NCI-H526 (cell line): ENCODE data around the gene SHROOM4.
A peak's percentile ranks its signal among the peaks of the same experiment; 100 is the strongest.

Source experiments
- DNase-seq, 2 experiments: peaks; one replicate each; lab custom pipeline; 2025; lab: John Stamatoyannopoulos, UW

SHROOM4 gene

GRCh38 chrX:50813843-50814661 lies at the start of gene SHROOM4:
TSS of gene SHROOM4 (minus strand) at chrX:50814194. CDS start at chrX:50814018, 176 bp downstream.
- peak in 1 of 2 experiments; percentile 3 for DNase-seq

DNA sequence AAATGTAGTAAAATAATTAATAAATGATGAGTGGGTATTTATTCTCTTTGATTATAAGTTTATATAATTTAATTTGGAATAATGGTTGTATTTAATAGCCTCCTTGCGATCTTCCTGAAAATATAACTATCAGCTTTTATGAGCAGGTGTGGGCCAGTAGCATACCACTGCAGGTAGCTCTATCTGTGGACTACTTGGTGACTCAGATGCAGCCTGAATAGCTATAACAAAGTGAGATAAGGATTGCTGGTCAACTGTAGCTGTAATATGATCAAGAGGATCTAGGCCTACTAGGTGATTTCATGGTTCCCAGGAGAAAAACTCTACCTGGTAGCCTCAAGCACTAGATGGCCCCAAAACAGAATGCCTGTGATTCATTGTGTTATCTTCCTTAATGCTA lies 49.5 kb upstream of the SHROOM4 start:
- no peak for DNase-seq

DNA sequence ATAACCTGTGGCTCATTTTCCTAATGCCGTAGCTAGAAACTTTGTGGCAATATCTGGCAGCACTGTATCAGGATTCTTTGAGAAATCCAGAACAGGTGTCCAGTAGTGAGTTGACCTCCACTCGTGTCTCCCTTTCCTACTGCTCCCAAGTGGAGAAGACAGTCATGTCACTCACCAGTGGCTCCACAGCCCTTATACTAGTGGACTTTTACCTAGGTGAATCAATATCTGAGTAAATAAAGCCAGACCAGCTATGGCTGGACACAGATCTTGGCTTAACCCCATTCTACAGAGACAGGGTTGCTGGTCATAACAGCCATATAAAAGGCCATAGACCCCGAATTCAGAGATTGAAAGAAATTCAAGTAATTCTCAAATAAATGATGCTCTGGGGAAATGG lies 46.5 kb upstream of the SHROOM4 start:
- DNase-seq, result no peak

- DNase-seq, result no peak
Observed at GRCh38 chrX:50858548-50858947, 44.6 kb upstream of the SHROOM4 start.

GRCh38 chrX:50853399-50853798 lies 39.4 kb upstream of the SHROOM4 start:
- no peak for DNase-seq

DNA sequence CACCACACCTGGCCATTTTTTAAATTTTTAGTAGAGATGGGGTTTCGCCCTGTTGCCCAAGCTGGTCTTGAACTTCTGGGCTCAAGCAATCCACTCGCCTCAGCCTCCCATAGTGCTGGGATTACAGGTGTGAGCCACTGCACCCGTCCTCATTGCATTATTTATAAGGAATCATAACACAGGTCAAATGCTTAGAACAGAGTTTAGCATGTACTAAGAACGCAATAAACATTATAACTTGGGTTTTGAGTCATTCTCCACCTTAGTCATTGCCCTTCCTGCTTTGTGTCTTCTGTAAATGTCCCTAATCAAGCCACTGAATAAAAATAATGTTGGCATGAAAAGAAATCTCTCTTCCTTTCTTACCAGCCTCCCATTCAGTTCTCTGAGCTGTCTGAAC lies 38.5 kb upstream of the SHROOM4 start:
- DNase-seq, result no peak

DNA sequence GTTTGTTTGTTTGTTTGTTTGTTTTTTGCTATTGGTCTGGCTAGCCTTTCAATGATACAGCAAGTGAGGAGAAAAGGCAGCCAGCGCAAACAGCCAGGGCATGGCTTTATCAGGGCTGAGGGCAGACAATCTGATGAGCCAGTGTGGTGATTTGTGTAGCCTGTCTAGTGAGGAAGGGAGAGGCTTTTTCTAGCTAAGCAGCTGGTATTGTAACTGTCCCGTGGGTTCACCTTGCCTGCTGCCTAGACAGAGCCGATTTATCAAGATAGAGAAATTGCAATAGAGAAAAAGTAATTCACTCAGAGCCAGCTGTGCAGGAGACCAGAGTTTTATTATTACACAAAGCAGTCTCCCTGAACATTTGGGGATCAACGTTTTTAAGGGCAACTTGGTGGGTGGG lies 28.2 kb upstream of the SHROOM4 start:
- no peak for DNase-seq

DNA sequence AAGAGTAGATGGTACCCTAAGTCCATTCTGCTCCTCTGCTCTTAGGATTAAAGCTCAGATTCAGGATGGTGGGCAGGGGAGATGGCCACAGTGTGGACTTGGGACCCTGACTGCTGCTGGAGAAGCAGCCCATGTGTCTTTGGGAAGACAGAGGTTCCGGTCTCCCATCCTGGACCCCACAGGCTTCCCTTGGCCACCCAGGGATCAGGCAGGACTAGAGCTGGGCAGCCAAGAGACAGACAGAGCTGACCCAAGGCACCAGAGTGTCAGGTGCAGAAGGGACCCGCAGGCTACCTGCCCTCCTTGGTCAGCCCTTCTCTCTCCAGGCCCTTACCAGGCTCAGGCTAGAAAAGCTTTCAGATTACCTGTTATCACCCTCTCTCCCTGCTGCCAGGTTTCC lies 25.7 kb upstream of the SHROOM4 start:
- DNase-seq, result no peak

DNA sequence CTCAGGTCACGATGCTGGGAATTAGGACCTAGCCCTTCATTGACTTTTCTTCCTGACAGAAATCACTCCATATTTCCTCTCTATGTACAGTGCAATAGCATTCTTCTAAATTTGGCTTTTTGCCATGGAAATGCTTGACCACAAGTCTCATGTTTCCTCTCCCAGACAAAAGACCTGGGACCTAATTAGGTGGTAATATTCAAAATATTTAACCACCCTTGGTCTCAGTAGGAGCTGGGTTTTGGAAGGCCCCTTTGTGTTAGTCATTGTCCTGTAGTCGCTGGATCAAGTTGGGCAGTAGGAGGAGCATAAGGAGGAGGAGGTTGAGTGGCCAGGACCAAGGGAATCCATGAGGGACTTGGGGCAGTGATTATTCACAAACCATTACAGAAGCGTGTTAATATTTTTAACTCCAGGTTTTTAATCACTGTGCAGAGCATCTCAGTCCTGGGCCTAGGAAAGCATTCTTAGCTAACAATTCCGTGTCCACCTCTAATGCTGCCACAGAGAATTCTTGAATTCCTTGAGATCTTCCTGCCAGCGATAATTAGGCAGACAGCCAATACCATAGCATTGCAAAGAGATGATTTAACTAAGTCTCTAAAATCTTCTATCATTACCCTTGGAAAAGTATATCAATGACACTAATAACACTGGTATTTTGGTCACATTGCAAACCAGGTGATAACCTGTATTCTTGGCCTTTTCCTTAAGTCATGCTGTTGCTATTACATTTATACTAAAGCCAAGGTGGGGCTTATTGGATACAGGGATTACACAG lies 25.0 kb upstream of the SHROOM4 start:
- no peak for DNase-seq

DNA sequence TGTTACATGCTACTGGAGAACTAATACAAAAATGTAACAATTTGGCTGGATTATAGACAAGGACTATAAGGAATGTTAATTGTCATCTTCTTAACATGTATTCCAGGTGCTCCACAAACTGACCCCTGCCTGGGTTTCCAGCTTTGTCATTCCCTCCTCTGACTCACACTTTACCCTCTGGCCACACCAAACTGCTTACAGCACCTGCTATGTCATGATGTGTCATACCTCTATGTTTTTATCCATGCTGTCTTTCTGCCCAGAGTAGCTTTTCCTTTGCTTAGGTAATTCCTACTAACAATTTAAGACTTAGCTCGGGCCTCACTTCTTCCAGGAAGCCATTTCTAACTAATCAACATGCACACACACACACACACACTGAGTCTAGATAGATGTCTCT lies 14.0 kb upstream of the SHROOM4 start:
- no peak for DNase-seq

- no peak for DNase-seq
Observed at GRCh38 chrX:50825825-50826224, 11.8 kb upstream of the SHROOM4 start.

DNA sequence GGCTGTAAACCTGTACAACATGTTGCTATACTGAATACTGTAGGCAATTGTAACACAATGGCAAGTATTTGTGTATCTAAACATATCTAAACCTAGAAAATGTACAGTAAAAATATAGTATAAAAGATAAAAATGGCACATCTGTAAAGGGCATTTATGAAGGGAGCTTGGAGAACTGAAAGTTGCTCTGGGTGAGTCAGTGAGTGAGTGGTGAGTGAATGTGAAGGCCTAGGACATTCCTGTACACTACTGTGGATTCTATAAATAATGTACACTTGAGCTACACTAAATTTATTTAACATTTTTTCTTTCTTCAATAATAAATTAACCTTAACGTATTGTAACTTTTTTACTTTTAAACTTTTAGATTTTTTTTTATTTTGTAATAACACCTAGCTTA lies 5.0 kb upstream of the SHROOM4 start:
- DNase-seq, result no peak

DNA sequence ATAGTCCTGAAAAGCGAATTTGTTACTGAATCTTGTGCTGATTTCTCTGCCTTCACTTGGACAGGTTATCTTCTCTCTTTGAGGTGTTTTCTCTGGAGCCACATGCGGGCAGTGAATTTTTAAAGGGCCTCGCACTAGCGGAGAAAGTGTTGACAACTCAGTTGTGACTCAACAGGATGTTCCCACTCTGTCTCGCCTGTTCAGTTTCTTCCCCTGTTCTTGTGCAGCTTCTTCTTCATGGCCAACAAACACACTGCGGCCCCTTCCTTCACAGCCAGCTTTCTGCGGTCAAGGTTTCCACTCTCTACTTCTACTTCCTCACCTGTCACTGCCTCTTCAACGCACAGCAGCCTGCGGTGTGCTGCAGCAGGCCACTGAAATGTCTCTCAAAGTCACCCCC lies 1.1 kb upstream of the SHROOM4 start:
- DNase-seq, result no peak

DNA sequence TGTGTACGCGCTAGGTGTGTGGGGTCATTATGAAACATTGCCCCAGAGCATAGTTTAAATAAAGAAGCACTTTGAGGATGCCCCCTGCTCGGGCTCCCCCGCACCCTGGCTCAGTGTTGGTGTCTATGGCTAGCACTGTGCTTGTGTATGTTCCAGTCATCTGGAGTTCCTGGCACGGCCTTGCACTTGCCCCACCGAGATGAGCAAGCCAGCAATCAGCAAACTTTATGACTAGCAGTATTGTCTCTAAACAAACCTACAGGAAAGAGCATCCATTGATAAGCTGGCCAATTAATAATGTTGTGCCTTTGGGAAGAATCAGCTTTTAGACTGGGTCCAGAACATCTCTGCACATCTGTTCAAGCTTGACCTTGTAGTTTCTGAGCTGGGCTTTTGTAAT lies 707 bp upstream of the SHROOM4 start:
- no peak for DNase-seq

- DNase-seq, result peak in 1 of 2 experiments; percentile 49
Observed at GRCh38 chrX:50812995-50813842, 775 bp downstream of the SHROOM4 start.

GRCh38 chrX:50805276-50805675 lies 8.7 kb downstream of the SHROOM4 start:
- DNase-seq, result no peak

DNA sequence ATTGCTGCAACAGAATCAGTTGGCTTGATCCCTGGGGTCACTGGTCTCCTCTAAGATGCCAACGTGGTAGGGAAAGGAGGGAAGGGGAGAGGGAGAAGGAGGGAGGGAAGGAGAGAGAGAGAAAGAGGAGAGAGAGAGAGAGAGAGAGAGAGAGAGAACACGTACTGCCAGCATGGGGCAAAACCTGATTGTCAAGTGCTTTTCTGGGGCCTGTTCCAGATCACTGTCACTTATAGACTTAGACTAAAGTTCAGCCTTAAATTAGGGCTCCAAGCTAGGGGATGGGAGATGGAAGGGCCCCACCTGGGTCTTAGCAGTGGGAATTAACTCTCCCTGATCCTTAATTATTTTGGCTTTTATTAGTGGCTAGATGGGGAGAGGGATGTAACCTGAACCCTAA lies 12.9 kb downstream of the SHROOM4 start:
- no peak for DNase-seq

GRCh38 chrX:50799531-50799961 lies 14.4 kb downstream of the SHROOM4 start:
- no peak for DNase-seq

GRCh38 chrX:50798783-50799182 lies 15.2 kb downstream of the SHROOM4 start:
- DNase-seq, result no peak

- DNase-seq, result no peak
Observed at GRCh38 chrX:50787099-50787498, 26.9 kb downstream of the SHROOM4 start.

- DNase-seq, result peak; percentile 44 to 57
Observed at GRCh38 chrX:50780144-50780543, 33.9 kb downstream of the SHROOM4 start.

DNA sequence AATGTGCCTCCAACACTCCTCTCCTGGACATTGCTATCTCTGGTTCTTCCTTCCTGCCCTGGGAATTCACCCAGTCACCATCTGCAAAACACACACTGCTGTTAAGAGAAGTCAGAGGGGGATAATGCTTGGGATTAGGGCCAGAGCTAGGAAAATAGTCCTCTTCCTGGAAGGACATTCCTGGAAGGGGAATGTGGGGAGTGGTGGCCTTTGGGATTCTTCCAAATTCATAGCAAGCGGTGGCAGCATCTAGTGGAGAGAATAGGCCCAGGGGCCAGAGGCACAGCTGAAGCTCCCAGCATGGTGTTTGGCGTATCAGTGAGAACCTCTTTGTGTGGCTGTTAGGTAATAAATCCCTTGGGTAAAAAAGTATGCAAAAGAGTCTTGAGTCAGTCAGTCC lies 34.3 kb downstream of the SHROOM4 start:
- DNase-seq, result peak; percentile 73 to 76
